ENCODE data around the gene LGALS7. TPM values are rescaled to one million over a fixed set of nuclear protein-coding genes. Genes with fewer than 3 reads are reported as not detected.
"Not testable (repeated sequence)": the region's sequence is repeated elsewhere in the genome, so short reads cannot be mapped to it uniquely, and the experiment has no call there.

The LGALS7 gene
- total RNA-seq, 4 donors from 2014 or later: not detected

GRCh38 chr19:38809592-38810252, 36.4 kb upstream of the LGALS7 start:
- no peak for DNase-seq (ENCODE audit: low spot score in 2 of 2)
- Histone ChIP-seq H3K27me3 (no peaks in the 10 kb centered on the region), H3K36me3 (peaks cover 0 to 22% (median 0%) of the 10 kb centered on the region in 3 donors), H3K27ac (no peak overlapping the region), H3K4me3 (no peak overlapping the region), H3K4me1 (no peaks in the 10 kb centered on the region), H3K9me3 (no peaks in the 10 kb centered on the region)
- 91 to 96% methylated on average over 7 to 8 of the region's 8 CpGs for WGBS, 2 donors
- TF ChIP-seq, protein P1, sequence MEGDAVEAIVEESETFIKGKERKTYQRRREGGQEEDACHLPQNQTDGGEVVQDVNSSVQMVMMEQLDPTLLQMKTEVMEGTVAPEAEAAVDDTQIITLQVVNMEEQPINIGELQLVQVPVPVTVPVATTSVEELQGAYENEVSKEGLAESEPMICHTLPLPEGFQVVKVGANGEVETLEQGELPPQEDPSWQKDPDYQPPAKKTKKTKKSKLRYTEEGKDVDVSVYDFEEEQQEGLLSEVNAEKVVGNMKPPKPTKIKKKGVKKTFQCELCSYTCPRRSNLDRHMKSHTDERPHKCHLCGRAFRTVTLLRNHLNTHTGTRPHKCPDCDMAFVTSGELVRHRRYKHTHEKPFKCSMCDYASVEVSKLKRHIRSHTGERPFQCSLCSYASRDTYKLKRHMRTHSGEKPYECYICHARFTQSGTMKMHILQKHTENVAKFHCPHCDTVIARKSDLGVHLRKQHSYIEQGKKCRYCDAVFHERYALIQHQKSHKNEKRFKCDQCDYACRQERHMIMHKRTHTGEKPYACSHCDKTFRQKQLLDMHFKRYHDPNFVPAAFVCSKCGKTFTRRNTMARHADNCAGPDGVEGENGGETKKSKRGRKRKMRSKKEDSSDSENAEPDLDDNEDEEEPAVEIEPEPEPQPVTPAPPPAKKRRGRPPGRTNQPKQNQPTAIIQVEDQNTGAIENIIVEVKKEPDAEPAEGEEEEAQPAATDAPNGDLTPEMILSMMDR (IDR thresholded peaks at IDR 0.05): no peak
- TF ChIP-seq EP300 (IDR thresholded peaks at IDR 0.05): no peak
- no peak for TF ChIP-seq POLR2A (IDR thresholded peaks at IDR 0.05)

GRCh38 chr19:38808741-38809140, 35.4 kb upstream of the LGALS7 start:
- Histone ChIP-seq H3K4me3 (no peak overlapping the region), H3K9me3 (no peaks in the 10 kb centered on the region), H3K27ac (no peak overlapping the region), H3K36me3 (peaks cover 0 to 28% (median 2%) of the 10 kb centered on the region in 3 donors), H3K27me3 (no peaks in the 10 kb centered on the region), H3K4me1 (no peaks in the 10 kb centered on the region)
- TF ChIP-seq EP300 (IDR thresholded peaks at IDR 0.05) (no peak), POLR2A (IDR thresholded peaks at IDR 0.05) (no peak)
- TF ChIP-seq, protein P1 (IDR thresholded peaks at IDR 0.05): no peak
- no peak for DNase-seq (ENCODE audit: low spot score in 2 of 2)
- 94 to 97% methylated on average over 17 of the region's 17 CpGs for WGBS, 2 donors

DNA sequence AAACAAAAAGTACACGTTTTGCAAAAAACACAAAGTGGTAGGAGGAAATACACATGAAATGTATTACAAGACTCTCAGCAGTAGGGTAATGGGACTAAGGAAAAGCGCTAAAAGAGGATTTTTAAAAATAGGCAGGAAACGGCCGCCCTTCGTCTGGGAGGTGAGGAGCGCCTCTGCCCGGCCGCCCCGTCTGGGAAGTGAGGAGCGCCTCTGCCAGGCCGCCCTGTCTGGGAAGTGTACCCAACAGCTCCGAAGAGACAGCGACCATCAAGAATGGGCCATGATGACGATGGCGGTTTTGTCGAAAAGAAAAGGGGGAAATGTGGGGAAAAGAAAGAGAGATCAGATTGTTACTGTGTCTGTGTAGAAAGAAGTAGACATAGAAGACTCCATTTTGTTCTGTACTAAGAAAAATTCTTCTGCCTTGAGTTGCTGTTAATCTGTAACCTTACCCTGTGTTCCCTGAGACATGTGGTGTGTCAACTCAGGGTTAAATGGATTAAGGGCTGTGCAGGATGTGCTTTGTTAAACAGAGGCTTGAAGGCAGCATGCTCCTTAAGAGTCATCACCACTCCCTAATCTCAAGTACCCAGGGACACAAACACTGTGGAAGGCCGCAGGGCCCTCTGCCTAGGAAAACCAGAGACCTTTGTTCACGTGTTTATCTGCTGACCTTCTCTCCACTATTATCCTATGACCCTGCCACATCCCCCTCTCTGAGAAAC, 34.2 kb upstream of the LGALS7 start:
- DNase-seq (ENCODE audit: low spot score in 2 of 2); H3K4me3 ChIP-seq; H3K27me3 ChIP-seq; H3K27ac ChIP-seq; H3K9me3 ChIP-seq; H3K4me1 ChIP-seq: not testable (repeated sequence)
- WGBS, 2 donors: 84 to 87% methylated on average over 18 of the region's 18 CpGs
- H3K36me3 ChIP-seq: peaks cover 0 to 28% (median 5%) of the 10 kb centered on the region in 3 donors

DNA sequence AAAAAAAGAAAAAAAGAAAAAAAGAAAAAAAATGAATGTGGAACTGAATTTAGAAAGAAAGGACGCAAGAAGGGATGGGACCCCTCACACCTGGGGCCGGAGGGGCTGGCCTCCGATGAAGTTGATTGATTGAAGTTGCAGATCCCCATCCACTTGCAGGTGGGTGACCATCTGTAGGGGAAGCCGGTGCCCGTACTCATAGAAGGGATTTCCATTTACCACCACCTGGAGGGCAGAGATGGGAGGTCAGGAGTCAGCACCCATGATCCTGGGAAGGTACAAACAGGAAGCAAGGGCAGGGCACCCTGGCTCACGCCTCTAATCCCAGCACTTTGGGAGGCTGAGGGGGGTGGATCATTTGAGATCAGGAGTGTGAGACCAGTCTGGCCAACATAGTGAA, 33.1 kb upstream of the LGALS7 start:
- no peak for TF ChIP-seq POLR2A (IDR thresholded peaks at IDR 0.05)
- TF ChIP-seq, protein P1 (IDR thresholded peaks at IDR 0.05): no peak
- TF ChIP-seq EP300 (IDR thresholded peaks at IDR 0.05): no peak
- 88 to 93% methylated on average over 6 of the region's 6 CpGs for WGBS, 2 donors
- Histone ChIP-seq H3K9me3 (no peaks in the 10 kb centered on the region), H3K27me3 (no peaks in the 10 kb centered on the region), H3K27ac (no peak overlapping the region), H3K4me3 (no peak overlapping the region), H3K4me1 (no peaks in the 10 kb centered on the region), H3K36me3 (peaks cover 0 to 39% (median 5%) of the 10 kb centered on the region in 3 donors)
- DNase-seq (ENCODE audit: low spot score in 2 of 2): no peak

DNA sequence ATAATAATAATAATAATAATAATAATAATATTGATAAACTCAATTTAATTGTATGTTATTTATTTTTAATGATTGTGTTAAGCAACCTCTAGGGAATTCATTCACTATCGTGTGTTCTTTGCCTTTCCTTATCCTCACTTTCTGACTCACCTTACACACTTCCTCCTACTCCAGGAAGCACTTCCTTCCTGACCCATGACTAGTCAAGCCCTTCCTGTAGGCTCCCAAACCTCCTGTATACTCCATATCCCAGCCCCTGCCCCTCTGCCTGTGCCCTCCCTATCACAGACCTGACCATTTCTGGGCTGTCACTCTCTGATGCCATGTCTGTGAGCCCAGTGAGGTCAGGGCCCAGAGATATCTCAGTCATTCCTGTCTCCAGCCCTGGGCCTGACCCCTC, 31.9 kb upstream of the LGALS7 start:
- no peak for DNase-seq (ENCODE audit: low spot score in 2 of 2)
- Histone ChIP-seq H3K4me3 (no peak overlapping the region), H3K36me3 (peaks cover 0 to 50% (median 5%) of the 10 kb centered on the region in 3 donors), H3K9me3 (no peaks in the 10 kb centered on the region), H3K27ac (no peak overlapping the region), H3K4me1 (no peaks in the 10 kb centered on the region), H3K27me3 (no peaks in the 10 kb centered on the region)
- TF ChIP-seq EP300 (IDR thresholded peaks at IDR 0.05) (no peak), POLR2A (IDR thresholded peaks at IDR 0.05) (no peak)
- TF ChIP-seq, protein P1 (IDR thresholded peaks at IDR 0.05): no peak
- WGBS, 2 donors: 50 to 65% methylated on average over 1 of the region's 1 CpG

All from tibial nerve (tissue), 4 donors.